Hematopoietic multipotent progenitor cell treated with erythropoietin and hydrocortisone succinate and interleukin-3 and kit ligand, for 8 days (in vitro differentiated cells): Measurements from ENCODE around the gene MLANA.
A peak's percentile ranks its signal among the peaks of the same experiment; 100 is the strongest.

Experiments
- DNase-seq: peaks from one replicate; pipeline ENCODE4 v3.0.0-alpha.2; 2015

MLANA gene

GRCh38 chr9:5908918-5909317 lies 18.2 kb downstream of the MLANA start:
- no peak for DNase-seq

- DNase-seq = no peak
These were observed 19.3 kb downstream of the MLANA start for GRCh38 chr9:5909976-5910375.

- DNase-seq = no peak
These were observed 19.8 kb downstream of the MLANA start for GRCh38 chr9:5910413-5911057.

- DNase-seq = no peak
These were observed 24.7 kb downstream of the MLANA start for GRCh38 chr9:5915438-5915837.

- DNase-seq = no peak
These were observed 26.6 kb downstream of the MLANA start for GRCh38 chr9:5917273-5917672.

- no peak for DNase-seq
These were observed 27.2 kb downstream of the MLANA start for GRCh38 chr9:5917888-5918287.

GRCh38 chr9:5918460-5918859 lies 27.8 kb downstream of the MLANA start:
- DNase-seq = no peak

GRCh38 chr9:5920860-5921328 lies 30.2 kb downstream of the MLANA start:
- DNase-seq = no peak

- no peak for DNase-seq
These were observed 31.5 kb downstream of the MLANA start for GRCh38 chr9:5922192-5922591.

- DNase-seq = no peak
These were observed 41.0 kb downstream of the MLANA start for GRCh38 chr9:5931657-5932056.

GRCh38 chr9:5938449-5938848 lies 47.8 kb downstream of the MLANA start:
- DNase-seq = no peak

- DNase-seq = no peak
These were observed 48.8 kb downstream of the MLANA start for GRCh38 chr9:5939530-5939929.

GRCh38 chr9:5941214-5941613 lies 50.5 kb downstream of the MLANA start:
- no peak for DNase-seq

GRCh38 chr9:5945112-5945511 lies 54.4 kb downstream of the MLANA start:
- no peak for DNase-seq

GRCh38 chr9:5947912-5948311 lies 57.2 kb downstream of the MLANA start:
- DNase-seq = no peak

GRCh38 chr9:5949103-5949699 lies 58.5 kb downstream of the MLANA start:
- DNase-seq = peak; percentile 47

- no peak for DNase-seq
These were observed 59.6 kb downstream of the MLANA start for GRCh38 chr9:5950261-5950660.

GRCh38 chr9:5951686-5952211 lies 61.1 kb downstream of the MLANA start:
- no peak for DNase-seq

- DNase-seq = peak; percentile 46
These were observed 63.3 kb downstream of the MLANA start for GRCh38 chr9:5953743-5954707.

GRCh38 chr9:5957166-5957565 lies 66.5 kb downstream of the MLANA start:
- DNase-seq = no peak

GRCh38 chr9:5958273-5958672 lies 67.6 kb downstream of the MLANA start:
- no peak for DNase-seq
